Measurements from ENCODE around the gene S100A3.

DNA sequence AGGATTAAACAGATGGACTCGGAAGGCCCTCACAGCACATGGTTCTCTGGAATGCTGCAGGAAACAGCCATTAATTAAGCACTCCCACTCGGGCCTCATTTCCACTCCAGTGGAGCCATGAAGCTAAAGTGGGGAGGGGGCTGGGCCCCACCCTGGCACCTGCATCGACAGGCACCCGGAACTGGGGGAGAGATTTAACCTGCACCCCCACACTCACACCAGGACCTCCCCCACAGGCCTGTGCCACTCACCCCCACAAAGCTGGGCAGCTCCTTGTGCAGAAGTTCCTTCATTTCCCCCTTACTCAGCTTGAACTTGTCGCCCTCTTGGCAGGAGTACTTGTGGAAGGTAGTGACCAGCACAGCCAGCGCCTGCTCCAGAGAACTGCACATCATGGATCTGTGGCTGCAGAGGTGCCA is 14.4 kb upstream of the S100A3 start:
- TF ChIP-seq, protein P1, sequence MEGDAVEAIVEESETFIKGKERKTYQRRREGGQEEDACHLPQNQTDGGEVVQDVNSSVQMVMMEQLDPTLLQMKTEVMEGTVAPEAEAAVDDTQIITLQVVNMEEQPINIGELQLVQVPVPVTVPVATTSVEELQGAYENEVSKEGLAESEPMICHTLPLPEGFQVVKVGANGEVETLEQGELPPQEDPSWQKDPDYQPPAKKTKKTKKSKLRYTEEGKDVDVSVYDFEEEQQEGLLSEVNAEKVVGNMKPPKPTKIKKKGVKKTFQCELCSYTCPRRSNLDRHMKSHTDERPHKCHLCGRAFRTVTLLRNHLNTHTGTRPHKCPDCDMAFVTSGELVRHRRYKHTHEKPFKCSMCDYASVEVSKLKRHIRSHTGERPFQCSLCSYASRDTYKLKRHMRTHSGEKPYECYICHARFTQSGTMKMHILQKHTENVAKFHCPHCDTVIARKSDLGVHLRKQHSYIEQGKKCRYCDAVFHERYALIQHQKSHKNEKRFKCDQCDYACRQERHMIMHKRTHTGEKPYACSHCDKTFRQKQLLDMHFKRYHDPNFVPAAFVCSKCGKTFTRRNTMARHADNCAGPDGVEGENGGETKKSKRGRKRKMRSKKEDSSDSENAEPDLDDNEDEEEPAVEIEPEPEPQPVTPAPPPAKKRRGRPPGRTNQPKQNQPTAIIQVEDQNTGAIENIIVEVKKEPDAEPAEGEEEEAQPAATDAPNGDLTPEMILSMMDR (IDR thresholded peaks at IDR 0.05): no peak
- no peak for TF ChIP-seq POLR2A (IDR thresholded peaks at IDR 0.05)

Measured in tibial nerve (tissue), 3 donors.